K562 treated with DMSO at 1 percent for 48 hours (cell line): ENCODE results near the gene CENPVL3. TPM values are rescaled to one million over a fixed set of nuclear protein-coding genes. Genes with fewer than 3 reads are reported as not detected.

ENCODE experiments used
- total RNA-seq: library from RNA; unstranded; fragments of 300-600 nt; gene quantifications from 2 replicates; pipeline ENCODE4 v1.2.3, GENCODE V29; 2022; ENCODE audit warnings: low replicate concordance; ENCODE audit errors: extremely low read depth

Gene CENPVL3
- total RNA-seq, result not detected in 2 replicates

GRCh38 chrX:51618241-51619155 lies at the start of gene CENPVL3:
CENPVL3 (minus strand) TSS chrX:51618912; CDS start chrX:51618873, 39 bp downstream.

Other genes with a start within 250 kb of the CENPVL3 start
- gene NUDT11, start 122.3 kb downstream of the CENPVL3 start, total RNA-seq, result not detected in 2 replicates
- gene CENPVL2, start 63.9 kb upstream of the CENPVL3 start, total RNA-seq, result not detected in 2 replicates
- gene CENPVL1, start 91.6 kb upstream of the CENPVL3 start, total RNA-seq, result not detected in 2 replicates
- not detected in 2 replicates for gene GSPT2, start 124.5 kb upstream of the CENPVL3 start, total RNA-seq